Measurements from ENCODE around the gene GPBAR1. TPM values are rescaled to one million over a fixed set of nuclear protein-coding genes. Genes with fewer than 3 reads are reported as not detected.

GPBAR1 gene
- total and polyA plus RNA-seq, 2 donors (not counting 1 experiment from before 2014, with no cell fraction given), result 0.66 to 0.81 TPM

DNA sequence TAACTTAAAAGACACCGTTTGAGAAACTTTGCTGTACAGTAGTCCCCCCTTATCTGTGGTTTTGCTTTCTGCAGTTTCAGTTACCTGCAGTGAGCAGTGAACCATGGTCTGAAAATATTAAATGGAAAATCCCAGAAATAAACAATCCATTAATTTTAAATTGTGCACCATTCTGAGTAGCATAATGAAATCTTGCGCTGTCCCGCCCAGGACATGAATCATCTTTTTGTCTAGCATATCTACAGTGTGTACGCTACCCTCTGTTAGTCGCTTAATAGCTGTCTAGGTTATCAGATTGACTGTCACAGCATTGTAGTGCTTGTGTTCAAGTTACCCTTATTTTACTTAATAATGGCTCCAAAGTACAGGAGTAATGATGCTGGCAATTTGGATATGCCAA, 37.8 kb upstream of the GPBAR1 start:
- H3K36me3 ChIP-seq (replicated peaks in 1 of 2; ENCODE audit: control extremely low read depth in 1 of 2, control insufficient read depth in 1 of 2, extremely low read depth in 1 of 2, insufficient read depth in 2 of 2, low read length in 1 of 2), result peaks cover 3 to 56% of the 10 kb centered on the region in 2 experiments
- peak overlapping the region; percentile 79 for H3K4me2 ChIP-seq (replicated peaks; ENCODE audit: low read depth, low read length, poor library complexity, severe bottlenecking)
- peaks cover 69 to 83% of the 10 kb centered on the region in 2 donors for H3K4me1 ChIP-seq (ENCODE audit: control insufficient read depth in 2 of 2, insufficient read depth in 2 of 2, low read length in 2 of 2)
- peak overlapping the region; percentile 16 for H3K9ac ChIP-seq (ENCODE audit: low read length)
- TF ChIP-seq EZH2 (IDR thresholded peaks at IDR 0.05; ENCODE audit: borderline replicate concordance, insufficient read depth, low read depth, low read length, poor library complexity, severe bottlenecking), result no peak
- no peak for TF ChIP-seq CTCF (IDR thresholded peaks at IDR 0.05)
- peak overlapping the region in 1 of 2 donors; percentile 99 for H3K27ac ChIP-seq (ENCODE audit: low read length in 2 of 2)
- ChIA-PET POLR2A (no interaction called here), CTCF (interaction anchor here (0.6 kb wide), 1 partner anchor 34 kb away, joined by 3 read pairs; no protein-coding TSS in a partner anchor)
- H3K27me3 Mint-ChIP-seq, result no peaks in the 10 kb centered on the region
- H3K4me3 Mint-ChIP-seq, result peak overlapping the region; percentile 74
- no peaks in the 10 kb centered on the region for H3K9me3 Mint-ChIP-seq (ENCODE audit: insufficient read depth)
- DNase-seq (no peak), ATAC-seq (ENCODE audit: low read depth) (no peak)
- peaks cover 84% of the 10 kb centered on the region for H3K4me1 Mint-ChIP-seq
- H2AFZ ChIP-seq (ENCODE audit: insufficient read depth, low read depth, low read length, poor library complexity, severe bottlenecking), result no peak overlapping the region
- no peaks in the 10 kb centered on the region for H3K27me3 ChIP-seq (replicated peaks in 1 of 4; ENCODE audit: control extremely low read depth in 1 of 4, control insufficient read depth in 3 of 4, insufficient read depth in 4 of 4, low read length in 3 of 4)
- H3K27ac Mint-ChIP-seq, result peak overlapping the region; percentile 80
- H3K79me2 ChIP-seq (ENCODE audit: control insufficient read depth, insufficient read depth, low read length), result peaks cover 99% of the 10 kb centered on the region
- WGBS (ENCODE audit: insufficient coverage), result no CpG with 5 or more reads among the region's 5 CpGs
- H3K9me3 ChIP-seq (ENCODE audit: control extremely low read depth in 1 of 3, control insufficient read depth in 2 of 3, insufficient read depth in 1 of 3, low read length in 2 of 3), result no peaks in the 10 kb centered on the region
- H4K20me1 ChIP-seq (ENCODE audit: control insufficient read depth, insufficient read depth, low read length, poor library complexity, severe bottlenecking), result peaks cover 88% of the 10 kb centered on the region
- intact Hi-C loops (cut with micrococcal nuclease), result no loop called here
- peak overlapping the region in 1 of 5 experiments; percentile 13 for H3K4me3 ChIP-seq (ENCODE audit: control extremely low read depth in 1 of 5, extremely low read depth in 1 of 5, insufficient read depth in 1 of 5, low read depth in 2 of 5, low read length in 4 of 5)

DNA sequence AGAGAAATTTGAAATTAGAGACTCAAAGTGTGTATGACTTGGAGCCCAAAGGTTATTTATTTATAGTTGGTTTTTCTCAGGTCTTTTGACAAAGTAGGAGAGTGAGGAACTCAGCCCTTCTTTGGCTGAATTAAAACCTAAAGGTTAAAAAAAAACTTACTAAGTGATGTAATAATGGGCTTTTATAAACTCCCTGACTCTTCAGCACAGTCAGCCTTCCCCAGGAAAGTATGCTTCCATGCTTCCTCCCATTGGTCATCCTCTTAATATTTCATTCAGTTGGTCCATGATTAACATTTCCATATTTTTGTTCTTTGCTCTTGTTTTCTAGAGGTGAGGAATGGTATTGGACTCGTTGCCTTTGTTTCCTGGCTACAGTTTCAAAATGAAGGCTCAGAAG, 36.6 kb upstream of the GPBAR1 start:
- H3K4me3 Mint-ChIP-seq, result peak overlapping the region; percentile 23
- H3K4me1 Mint-ChIP-seq, result peaks cover 85% of the 10 kb centered on the region
- DNase-seq, result no peak
- WGBS (ENCODE audit: insufficient coverage), result no CpG with 5 or more reads among the region's 1 CpG
- no peak for TF ChIP-seq EZH2 (IDR thresholded peaks at IDR 0.05; ENCODE audit: borderline replicate concordance, insufficient read depth, low read depth, low read length, poor library complexity, severe bottlenecking)
- TF ChIP-seq CTCF (IDR thresholded peaks at IDR 0.05), result no peak
- Histone ChIP-seq H3K36me3 (replicated peaks in 1 of 2; ENCODE audit: control extremely low read depth in 1 of 2, control insufficient read depth in 1 of 2, extremely low read depth in 1 of 2, insufficient read depth in 2 of 2, low read length in 1 of 2) (peaks cover 3 to 66% of the 10 kb centered on the region in 2 experiments), H3K4me1 (ENCODE audit: control insufficient read depth in 2 of 2, insufficient read depth in 2 of 2, low read length in 2 of 2) (peaks cover 76 to 85% of the 10 kb centered on the region in 2 donors), H3K9me3 (ENCODE audit: control extremely low read depth in 1 of 3, control insufficient read depth in 2 of 3, insufficient read depth in 1 of 3, low read length in 2 of 3) (no peaks in the 10 kb centered on the region), H3K9ac (ENCODE audit: low read length) (no peak overlapping the region), H2AFZ (ENCODE audit: insufficient read depth, low read depth, low read length, poor library complexity, severe bottlenecking) (no peak overlapping the region), H3K79me2 (ENCODE audit: control insufficient read depth, insufficient read depth, low read length) (peaks cover 95% of the 10 kb centered on the region), H3K27me3 (replicated peaks in 1 of 4; ENCODE audit: control extremely low read depth in 1 of 4, control insufficient read depth in 3 of 4, insufficient read depth in 4 of 4, low read length in 3 of 4) (no peaks in the 10 kb centered on the region), H3K27ac (ENCODE audit: low read length in 2 of 2) (peak overlapping the region in 1 of 2 donors; percentile 99), H4K20me1 (ENCODE audit: control insufficient read depth, insufficient read depth, low read length, poor library complexity, severe bottlenecking) (peaks cover 97% of the 10 kb centered on the region), H3K4me3 (ENCODE audit: control extremely low read depth in 1 of 5, extremely low read depth in 1 of 5, insufficient read depth in 1 of 5, low read depth in 2 of 5, low read length in 4 of 5) (no peak overlapping the region), H3K4me2 (replicated peaks; ENCODE audit: low read depth, low read length, poor library complexity, severe bottlenecking) (peak overlapping the region; percentile 79)
- H3K27me3 Mint-ChIP-seq, result no peaks in the 10 kb centered on the region
- no peak for ATAC-seq (ENCODE audit: low read depth)
- intact Hi-C loops (cut with micrococcal nuclease), result no loop called here
- POLR2A ChIA-PET, result no interaction called here
- H3K27ac Mint-ChIP-seq, result peak overlapping the region; percentile 80
- H3K9me3 Mint-ChIP-seq (ENCODE audit: insufficient read depth), result no peaks in the 10 kb centered on the region
- CTCF ChIA-PET, result no interaction called here
